SKM-1 treated with dmso at 0.1 percent for 144 hours (cell line): ENCODE results near the gene C11orf42.
"Not testable (repeated sequence)": the region's sequence is repeated elsewhere in the genome, so short reads cannot be mapped to it uniquely, and the experiment has no call there.

Experiments
- DNase-seq: peaks from one replicate; lab custom pipeline; 2025; ENCODE audit not compliant: unreplicated experiment; lab: John Stamatoyannopoulos, UW

Gene C11orf42

GRCh38 chr11:6219359-6219758 lies 14.0 kb downstream of the C11orf42 start:
- DNase-seq: no peak

DNA sequence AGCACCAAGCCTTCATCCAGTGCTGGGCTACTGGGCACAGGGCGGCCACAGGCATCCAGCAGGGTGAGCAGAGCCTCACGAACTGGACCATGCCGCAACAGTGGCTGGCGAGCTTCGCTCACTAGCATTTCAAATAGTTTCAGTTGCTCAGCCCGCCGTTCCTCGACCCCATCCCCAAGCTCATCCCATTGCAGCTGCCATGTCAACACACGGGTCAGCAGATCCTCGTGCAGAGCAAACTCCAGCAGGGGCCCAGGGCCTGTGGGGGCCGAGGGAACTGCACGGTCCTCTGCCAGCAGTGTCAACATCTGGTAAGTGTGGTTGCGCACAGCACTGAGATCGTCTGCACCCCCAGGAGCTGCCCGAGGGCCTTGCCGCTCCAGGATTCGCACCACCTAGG lies 18.5 kb downstream of the C11orf42 start:
- no peak for DNase-seq

DNA sequence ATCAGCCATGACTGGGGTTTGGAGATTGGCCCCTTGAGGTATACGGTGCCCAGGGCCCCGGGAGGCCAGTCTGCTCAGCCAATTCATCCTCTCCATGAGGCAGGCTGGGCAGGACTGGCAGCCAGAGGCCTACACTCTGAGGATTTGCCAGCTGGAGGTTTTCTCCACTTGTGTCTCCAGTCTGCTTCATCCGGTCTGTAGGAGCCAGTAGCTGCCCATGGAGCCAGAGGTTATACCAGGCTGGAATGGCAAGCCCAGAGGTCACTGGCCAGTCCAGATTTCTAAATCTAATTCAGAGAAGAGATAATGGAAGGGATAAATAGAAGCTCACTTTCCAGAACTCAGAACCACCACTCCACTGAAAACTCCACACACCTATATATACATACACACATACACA lies 19.1 kb downstream of the C11orf42 start:
- DNase-seq: no peak

- no peak for DNase-seq
Measured at GRCh38 chr11:6225024-6225423, 19.7 kb downstream of the C11orf42 start.

- DNase-seq: peak; percentile 51
Measured at GRCh38 chr11:6225896-6226295, 20.5 kb downstream of the C11orf42 start.

DNA sequence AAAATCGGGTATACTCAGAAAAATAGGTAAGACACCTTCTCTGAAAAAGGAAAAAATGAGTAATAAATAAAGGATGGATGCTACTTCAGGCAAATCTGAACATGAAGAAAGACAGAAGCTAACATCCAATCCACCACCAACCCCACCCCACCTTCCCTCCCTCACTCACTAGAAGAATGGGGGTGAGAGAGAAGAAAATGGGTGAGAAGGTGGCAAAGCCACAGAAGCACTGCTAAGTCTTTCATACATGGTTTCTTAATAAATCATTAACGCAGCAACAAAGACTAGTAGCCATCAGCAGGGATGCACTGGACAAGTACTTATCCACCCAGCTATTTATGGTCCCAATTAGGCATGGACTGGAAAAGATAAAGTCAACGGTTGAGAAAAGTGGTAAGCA lies 23.2 kb downstream of the C11orf42 start:
- no peak for DNase-seq

DNA sequence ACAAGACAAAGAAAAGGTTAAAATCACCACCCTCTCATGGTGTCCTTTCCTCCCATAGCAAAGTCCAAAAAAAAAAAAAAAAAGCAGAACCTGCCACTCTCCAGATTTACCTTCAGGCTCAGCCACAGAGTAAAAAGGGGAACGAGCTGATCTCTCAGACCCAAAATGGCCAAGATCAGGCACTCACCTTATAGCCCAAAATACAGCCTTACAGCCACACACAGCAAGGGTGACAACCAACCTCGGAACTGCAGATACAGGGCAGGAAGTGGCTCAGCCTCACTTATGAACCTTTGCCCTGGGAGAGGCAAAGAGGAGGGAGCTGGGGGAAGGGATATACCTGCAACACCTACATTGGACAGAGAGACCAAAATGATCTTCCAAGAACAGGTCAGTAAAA lies 24.6 kb downstream of the C11orf42 start:
- DNase-seq: no peak

DNA sequence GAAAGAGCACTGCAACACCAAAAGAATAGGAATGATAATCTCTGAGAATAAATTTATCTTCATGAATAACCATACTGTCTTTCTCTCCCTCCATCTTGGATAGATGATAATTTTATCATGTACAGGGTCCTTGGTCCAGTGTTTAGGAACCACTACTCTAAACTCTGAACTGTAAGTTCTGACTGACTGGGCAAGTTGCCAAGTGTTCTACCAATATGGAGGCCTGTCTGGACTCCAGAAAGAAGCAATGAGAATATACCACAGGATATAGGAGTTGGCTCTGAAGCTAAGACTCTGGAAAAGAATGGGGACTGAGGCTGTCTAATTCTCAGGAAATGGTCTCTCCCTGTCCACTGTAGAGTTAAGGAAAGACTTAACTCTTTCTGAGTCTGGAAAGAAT lies 27.5 kb downstream of the C11orf42 start:
- DNase-seq: no peak

GRCh38 chr11:6233984-6234386 lies 28.6 kb downstream of the C11orf42 start:
- DNase-seq: no peak

- DNase-seq: peak; percentile 99
Measured at GRCh38 chr11:6234387-6235107, 29.2 kb downstream of the C11orf42 start, which contains the start of gene FHIP1B. Gene FHIP1B (minus strand): TSS chr11:6234636. CDS start chr11:6224516, 10,120 bp downstream.

GRCh38 chr11:6237266-6237665 lies 31.9 kb downstream of the C11orf42 start:
- DNase-seq: no peak

DNA sequence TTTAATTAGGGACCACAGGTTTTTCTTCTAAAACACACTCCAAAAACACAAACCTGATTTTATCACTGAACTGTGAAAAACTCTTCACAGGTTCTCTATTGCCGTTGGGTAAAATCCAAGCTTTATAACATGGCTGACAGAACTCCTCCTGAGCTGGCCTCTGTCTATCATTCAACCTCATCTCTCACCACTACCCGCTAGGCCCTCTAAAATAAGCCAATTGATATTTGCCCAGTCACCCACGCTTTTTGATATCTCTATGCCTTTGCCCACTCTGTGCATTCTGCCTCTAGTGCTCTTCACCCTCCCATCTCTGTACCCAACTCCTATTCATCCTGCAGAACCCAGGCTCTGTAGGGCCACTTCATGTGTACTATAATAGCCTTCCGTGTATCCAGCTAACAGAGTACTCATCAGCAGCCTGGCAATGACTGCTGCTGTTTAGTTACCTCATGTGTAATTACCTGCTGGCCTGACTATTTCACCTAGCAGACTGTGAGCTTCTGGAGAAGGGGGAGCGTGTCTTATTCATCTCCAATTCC lies 32.5 kb downstream of the C11orf42 start:
- DNase-seq: no peak

GRCh38 chr11:6238902-6239301 lies 33.5 kb downstream of the C11orf42 start, which contains the start of gene CNGA4:
Gene CNGA4 (plus strand): TSS chr11:6239089. CDS start chr11:6239207, 118 bp downstream.
- DNase-seq: no peak

- no peak for DNase-seq
Measured at GRCh38 chr11:6240139-6240538, 34.8 kb downstream of the C11orf42 start.

DNA sequence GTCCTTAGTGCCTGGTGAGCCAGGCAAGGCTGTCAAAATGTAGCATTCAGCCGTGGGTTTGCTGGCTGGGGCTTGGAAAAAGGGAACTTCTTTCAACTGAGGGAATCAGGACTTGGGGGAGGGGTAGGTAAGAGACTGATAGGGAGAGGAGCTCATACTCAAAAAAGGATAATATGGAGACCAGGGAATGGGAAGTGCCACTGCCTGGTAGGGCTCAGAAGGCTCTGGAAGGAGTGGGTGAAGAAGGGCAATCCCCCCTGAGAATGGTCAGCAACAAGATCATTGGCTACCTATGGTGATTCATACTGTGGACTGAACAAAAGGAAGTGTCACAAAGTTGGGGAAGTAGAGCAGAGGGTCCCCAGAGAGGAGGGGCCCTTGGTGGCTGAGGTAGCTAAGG lies 35.4 kb downstream of the C11orf42 start:
- peak; percentile 57 for DNase-seq

DNA sequence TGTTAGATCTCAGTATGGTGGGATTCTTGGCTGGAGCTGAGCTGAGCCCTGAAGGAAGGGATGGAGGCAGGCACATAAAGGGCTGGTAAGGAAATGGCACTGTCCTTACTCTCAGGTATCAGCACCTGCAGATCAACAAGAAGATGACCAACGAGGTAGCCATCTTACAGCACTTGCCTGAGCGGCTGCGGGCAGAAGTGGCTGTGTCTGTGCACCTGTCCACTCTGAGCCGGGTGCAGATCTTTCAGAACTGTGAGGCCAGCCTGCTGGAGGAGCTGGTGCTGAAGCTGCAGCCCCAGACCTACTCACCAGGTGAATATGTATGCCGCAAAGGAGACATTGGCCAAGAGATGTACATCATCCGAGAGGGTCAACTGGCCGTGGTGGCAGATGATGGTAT lies 36.0 kb downstream of the C11orf42 start:
- DNase-seq: no peak

- no peak for DNase-seq
Measured at GRCh38 chr11:6245536-6245935, 40.2 kb downstream of the C11orf42 start.

- DNase-seq: no peak
Measured at GRCh38 chr11:6248248-6248647, 42.9 kb downstream of the C11orf42 start.

- DNase-seq: not testable (repeated sequence)
Measured at GRCh38 chr11:6248897-6249296, 43.5 kb downstream of the C11orf42 start.

- DNase-seq: no peak
Measured at GRCh38 chr11:6249770-6250555, 44.6 kb downstream of the C11orf42 start.

DNA sequence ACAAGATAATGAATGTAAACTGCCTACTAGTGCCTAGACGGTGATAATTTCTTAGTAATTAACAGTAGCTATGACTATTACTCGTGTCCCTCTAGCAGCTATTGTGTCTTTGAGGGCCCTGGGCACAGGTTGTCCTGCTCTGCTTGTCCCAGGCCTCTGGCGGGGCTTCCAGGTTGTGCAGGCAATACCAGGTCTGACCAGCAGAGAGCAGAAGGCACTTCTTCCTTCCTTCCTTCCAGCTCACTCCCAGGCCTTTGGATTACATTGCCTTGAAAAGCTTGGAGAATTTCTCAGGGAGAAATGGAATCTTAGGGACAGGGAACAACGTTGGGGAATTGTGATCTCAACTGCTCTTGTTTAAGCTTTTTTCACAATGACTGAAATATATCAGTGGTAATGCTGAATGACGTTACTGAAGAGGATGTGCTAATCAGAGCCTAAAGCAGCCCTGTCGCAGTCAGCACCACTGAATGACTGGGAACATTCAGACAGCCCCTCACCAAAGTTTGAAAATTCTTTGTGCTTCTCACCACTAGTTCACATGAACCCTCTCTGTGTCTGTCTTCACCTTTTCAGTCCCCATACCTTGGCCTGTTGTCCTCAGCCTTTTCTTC lies 45.9 kb downstream of the C11orf42 start:
- DNase-seq: peak; percentile 56
